Skeletal muscle satellite cell (primary cell): ENCODE data around the gene LEKR1. TPM values are rescaled to one million over a fixed set of nuclear protein-coding genes. Genes with fewer than 3 reads are reported as not detected.

ENCODE experiments used
- small RNA-seq: library from RNA; depleted of rRNA; stranded (forward); fragments of <200 nt; gene quantifications from one replicate; pipeline ENCODE3, GENCODE V24; 2012

The LEKR1 gene

Small RNAs within 50 kb of the gene (small RNA-seq; reads per million reads assigned to genes)
- not detected for gene KLF3P2
